ENCODE results near the gene RUVBL2.
"Not testable (repeated sequence)": the region's sequence is repeated elsewhere in the genome, so short reads cannot be mapped to it uniquely, and the experiment has no call there.

RUVBL2 gene

GRCh38 chr19:49018388-49019241 is 24.9 kb downstream of the RUVBL2 start:
- DNase-seq, result peak; percentile 37

- DNase-seq, result peak; percentile 83
These were observed 25.7 kb downstream of the RUVBL2 start for GRCh38 chr19:49019242-49019932.

- no peak for DNase-seq
These were observed 26.7 kb downstream of the RUVBL2 start for GRCh38 chr19:49020342-49020741.

GRCh38 chr19:49020931-49021895 is 27.5 kb downstream of the RUVBL2 start:
- no peak for DNase-seq

GRCh38 chr19:49022116-49022515 is 28.4 kb downstream of the RUVBL2 start:
- DNase-seq, result no peak

- DNase-seq, result not testable (repeated sequence)
These were observed 30.5 kb downstream of the RUVBL2 start, which contains the start of gene CGB3 for GRCh38 chr19:49024233-49024632. Gene CGB3, minus strand, starts transcription at chr19:49024333. Its CDS starts 362 bp downstream, at chr19:49023971.

GRCh38 chr19:49025088-49025487 is 31.4 kb downstream of the RUVBL2 start:
- DNase-seq, result not testable (repeated sequence)

- not testable (repeated sequence) for DNase-seq
These were observed 31.9 kb downstream of the RUVBL2 start for GRCh38 chr19:49025599-49025998.

- DNase-seq, result not testable (repeated sequence)
These were observed 35.0 kb downstream of the RUVBL2 start for GRCh38 chr19:49028686-49029085.

GRCh38 chr19:49029749-49030148 is 36.1 kb downstream of the RUVBL2 start:
- DNase-seq, result not testable (repeated sequence)

GRCh38 chr19:49030323-49030722 is 36.6 kb downstream of the RUVBL2 start:
- DNase-seq, result not testable (repeated sequence)

- peak; percentile 92 for DNase-seq
These were observed 38.1 kb downstream of the RUVBL2 start, which contains the start of gene CGB2 for GRCh38 chr19:49031642-49032301. Gene CGB2, plus strand, starts transcription at chr19:49031890. Its CDS starts 206 bp downstream, at chr19:49032096.

GRCh38 chr19:49036815-49037214 is 43.1 kb downstream of the RUVBL2 start, which contains the start of gene CGB1:
Gene CGB1, minus strand, starts transcription at chr19:49036895. Its CDS starts 184 bp downstream, at chr19:49036711.
- peak; percentile 79 for DNase-seq

- DNase-seq, result not testable (repeated sequence)
These were observed 44.4 kb downstream of the RUVBL2 start for GRCh38 chr19:49038111-49038510.

- DNase-seq, result not testable (repeated sequence)
These were observed 45.0 kb downstream of the RUVBL2 start for GRCh38 chr19:49038557-49039276.

- not testable (repeated sequence) for DNase-seq
These were observed 46.0 kb downstream of the RUVBL2 start for GRCh38 chr19:49039736-49040135.

GRCh38 chr19:49042177-49042576 is 48.5 kb downstream of the RUVBL2 start:
- DNase-seq, result no peak

GRCh38 chr19:49042666-49043065 is 49.0 kb downstream of the RUVBL2 start:
- not testable (repeated sequence) for DNase-seq

- not testable (repeated sequence) for DNase-seq
These were observed 49.9 kb downstream of the RUVBL2 start, which contains the start of gene CGB5 for GRCh38 chr19:49043548-49043947. Gene CGB5, plus strand, starts transcription at chr19:49043848. Its CDS starts 362 bp downstream, at chr19:49044210.

GRCh38 chr19:49049011-49049410 is 55.3 kb downstream of the RUVBL2 start, which contains the start of gene CGB8:
Gene CGB8, minus strand, starts transcription at chr19:49049111. Its CDS starts 372 bp downstream, at chr19:49048739.
- not testable (repeated sequence) for DNase-seq

- DNase-seq, result not testable (repeated sequence)
These were observed 56.1 kb downstream of the RUVBL2 start for GRCh38 chr19:49049834-49050233.
